GM12874 (cell line): ENCODE data around the gene PCSK6.

Source experiments
- TF ChIP-seq, protein P1 (sequence below): IDR thresholded peaks from 2 replicates; pipeline ENCODE4 v1.5.1; 2011; ENCODE audit warnings: low read depth, mild to moderate bottlenecking, control low read depth, low read length, moderate library complexity; ENCODE audit not compliant: insufficient read depth

The PCSK6 gene

DNA sequence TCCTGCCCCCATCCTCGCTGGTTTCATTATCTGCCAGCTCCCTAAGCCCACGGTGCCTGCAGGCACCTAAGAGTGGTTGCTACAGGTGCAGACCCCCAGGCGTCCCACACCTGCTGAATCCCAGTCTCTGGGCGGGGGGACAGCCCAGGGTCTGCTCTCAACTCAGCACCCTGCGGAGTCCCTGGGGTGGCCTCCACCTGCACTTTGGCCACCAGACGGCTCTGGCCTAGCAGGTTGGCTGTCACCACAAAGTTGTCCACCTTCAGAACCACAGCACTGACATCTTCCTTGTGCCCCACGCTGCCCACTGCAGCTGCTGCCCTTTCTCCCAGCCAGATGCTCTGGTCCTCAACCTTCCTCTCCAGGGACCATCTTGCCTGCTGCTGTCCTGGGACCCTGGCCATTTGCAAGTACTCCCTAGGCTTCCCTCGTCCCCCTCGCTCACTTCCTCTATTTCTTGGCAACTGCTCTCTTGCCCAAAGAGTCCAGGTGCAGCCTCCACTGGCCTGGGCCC is 159.6 kb downstream of the PCSK6 start:
- TF ChIP-seq, protein P1, sequence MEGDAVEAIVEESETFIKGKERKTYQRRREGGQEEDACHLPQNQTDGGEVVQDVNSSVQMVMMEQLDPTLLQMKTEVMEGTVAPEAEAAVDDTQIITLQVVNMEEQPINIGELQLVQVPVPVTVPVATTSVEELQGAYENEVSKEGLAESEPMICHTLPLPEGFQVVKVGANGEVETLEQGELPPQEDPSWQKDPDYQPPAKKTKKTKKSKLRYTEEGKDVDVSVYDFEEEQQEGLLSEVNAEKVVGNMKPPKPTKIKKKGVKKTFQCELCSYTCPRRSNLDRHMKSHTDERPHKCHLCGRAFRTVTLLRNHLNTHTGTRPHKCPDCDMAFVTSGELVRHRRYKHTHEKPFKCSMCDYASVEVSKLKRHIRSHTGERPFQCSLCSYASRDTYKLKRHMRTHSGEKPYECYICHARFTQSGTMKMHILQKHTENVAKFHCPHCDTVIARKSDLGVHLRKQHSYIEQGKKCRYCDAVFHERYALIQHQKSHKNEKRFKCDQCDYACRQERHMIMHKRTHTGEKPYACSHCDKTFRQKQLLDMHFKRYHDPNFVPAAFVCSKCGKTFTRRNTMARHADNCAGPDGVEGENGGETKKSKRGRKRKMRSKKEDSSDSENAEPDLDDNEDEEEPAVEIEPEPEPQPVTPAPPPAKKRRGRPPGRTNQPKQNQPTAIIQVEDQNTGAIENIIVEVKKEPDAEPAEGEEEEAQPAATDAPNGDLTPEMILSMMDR: no peak

DNA sequence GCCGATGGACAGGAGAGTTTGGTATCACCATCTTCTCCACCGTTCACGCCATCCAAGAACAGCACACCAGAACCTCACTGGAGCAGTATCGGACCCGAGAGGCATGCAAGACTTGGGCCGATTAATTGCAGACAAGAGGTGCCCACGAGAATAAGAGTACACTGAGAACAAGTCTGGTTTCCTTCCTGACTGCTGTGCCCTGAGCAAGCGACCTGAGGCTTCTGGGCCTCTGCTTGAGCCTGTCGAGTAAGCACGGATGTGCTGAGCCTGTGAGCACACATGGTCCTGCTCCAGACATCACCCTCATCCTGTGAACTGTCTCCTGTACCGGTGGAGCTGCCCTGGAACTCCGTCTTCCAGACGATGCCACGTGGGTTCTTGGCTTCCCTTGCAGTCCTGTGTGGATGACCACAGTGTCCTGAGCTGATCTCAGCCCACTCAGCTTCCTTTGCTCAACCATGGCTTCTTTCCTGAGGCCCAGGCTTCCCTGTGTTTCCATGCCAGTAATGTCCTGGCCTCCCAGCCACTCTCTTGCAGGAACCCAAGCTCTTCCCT is 160.1 kb downstream of the PCSK6 start:
- TF ChIP-seq, protein P1: no peak

DNA sequence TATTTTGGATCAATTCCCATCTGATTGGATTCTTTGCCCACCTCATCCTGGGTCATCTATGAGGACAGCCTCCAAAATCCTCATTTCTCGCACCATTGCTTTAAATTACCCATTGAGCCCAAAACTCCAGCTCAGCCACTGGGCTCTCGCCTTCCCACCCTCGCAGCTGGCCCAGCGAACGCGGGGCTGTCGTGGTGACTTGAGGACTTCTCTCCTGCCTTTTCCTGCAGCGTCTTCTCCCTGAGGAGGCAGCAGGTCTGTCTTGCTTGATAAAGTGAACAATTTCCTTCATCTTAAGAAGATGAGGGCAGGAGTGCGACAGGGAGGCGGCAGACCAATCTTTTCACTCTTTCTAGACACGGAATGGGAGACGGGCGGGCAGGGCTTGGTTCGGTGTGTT is 161.5 kb downstream of the PCSK6 start:
- TF ChIP-seq, protein P1: no peak

DNA sequence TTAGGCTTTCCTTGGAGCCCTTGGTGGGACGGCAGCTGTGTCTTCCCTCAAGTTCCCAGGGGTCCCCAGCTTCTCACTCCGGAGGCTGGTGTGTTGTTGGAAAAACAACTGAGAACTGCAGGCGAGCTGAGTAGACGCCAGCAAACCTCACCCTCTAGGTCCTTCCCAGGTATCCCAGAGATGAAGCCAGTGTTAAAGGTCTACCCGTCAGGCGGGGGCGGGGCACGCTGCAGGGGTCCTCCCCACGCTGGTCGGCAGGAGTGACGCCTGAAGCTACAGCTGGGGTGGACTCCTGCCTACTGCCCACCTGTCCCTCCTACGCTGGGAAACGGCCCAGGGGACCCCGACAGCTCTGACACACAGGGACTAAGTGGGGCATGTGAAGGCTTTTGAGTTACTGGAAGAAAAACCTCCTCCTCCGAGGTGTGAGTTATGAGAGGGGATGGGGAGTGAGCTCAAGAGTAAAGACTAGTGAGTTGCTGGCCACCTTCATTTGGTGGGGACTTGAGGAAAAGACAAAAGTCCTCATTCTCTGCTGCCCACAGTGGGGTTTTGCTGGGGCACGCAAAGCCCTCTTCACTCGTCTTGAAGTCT is 162.3 kb downstream of the PCSK6 start:
- TF ChIP-seq, protein P1: no peak

DNA sequence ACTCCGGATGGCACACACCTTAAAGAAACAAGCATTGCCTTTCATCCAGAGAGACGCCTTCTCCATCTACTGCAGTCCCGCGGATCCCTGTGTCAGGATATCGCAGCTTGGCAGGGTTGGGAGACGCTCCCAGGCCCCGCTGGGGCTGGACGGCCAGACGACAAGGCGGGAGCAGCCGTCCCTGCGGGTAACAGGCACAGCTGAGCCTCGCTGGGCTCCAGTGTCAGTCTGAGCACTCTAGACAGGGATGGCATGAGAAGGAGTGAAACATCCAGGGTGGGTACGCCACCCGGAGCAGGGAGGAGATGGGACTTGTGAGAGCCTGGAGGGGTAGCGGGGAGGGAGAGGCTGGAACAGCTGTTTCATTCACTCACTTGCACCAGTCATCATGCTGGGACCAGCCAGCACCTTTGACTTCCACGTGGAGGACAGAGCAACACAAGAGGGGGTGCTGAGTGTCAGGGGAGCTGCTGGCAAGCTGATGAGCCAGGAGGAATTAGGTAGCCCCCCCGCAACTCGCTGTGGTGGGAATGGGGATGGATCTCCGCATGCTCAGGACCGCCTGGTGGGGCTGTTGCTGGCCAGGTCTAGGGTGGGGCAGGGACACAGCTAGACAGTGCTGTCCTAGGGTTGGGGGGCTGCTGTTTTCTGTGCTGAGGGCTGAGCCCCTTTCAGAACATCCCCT is 162.9 kb downstream of the PCSK6 start:
- TF ChIP-seq, protein P1: no peak

DNA sequence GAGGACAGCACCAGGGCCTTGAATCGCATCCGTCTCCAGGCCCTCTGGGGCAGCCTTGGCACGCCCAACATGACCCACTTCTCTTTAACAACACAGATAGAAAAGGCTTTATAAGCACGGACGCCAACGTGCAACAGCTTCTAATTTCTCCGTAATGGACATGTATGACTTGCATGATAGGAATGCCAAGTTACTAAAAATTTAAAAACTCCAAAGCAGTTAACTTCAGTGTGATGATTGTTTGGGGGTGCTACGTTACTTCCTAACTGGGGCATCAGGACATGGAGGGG is 163.5 kb downstream of the PCSK6 start:
- TF ChIP-seq, protein P1: no peak

DNA sequence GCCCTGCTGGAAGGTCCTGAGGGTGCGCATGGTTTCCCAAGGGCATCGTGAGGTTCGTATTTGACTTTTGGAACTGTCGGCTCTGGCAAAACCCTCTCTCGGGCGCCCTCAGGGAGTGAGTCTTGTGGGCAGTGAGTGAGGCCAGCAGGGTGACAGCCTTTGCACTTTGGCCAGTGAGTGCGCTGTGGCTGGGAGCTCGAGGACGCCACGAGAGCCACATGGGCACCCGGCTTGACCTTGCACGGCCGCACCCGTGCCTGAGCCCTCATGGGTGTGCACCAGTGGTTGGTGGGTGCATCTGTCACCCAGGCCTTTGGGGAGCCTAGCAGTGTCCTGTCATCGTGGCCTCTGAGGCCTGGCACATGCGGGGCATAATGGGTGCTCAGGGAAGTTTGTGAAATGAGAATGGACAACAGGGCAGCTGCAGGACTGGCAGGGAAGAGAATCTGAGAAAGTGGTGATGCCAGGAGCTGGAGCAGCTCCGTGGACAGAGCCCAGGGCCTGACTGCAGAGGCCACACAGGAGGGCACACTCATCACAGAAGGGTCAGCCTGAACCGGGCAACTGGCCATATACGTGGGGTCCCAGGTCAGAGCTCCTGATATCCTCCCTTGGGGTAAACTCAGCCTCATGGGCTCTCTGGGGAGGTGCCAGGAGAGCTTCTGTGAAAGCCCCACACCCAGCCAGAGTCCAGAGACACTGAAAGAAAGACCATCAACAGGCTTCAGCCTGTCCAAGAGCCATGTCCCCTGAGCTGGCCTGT is 164.1 kb downstream of the PCSK6 start:
- TF ChIP-seq, protein P1: no peak
